ENCODE measurements around the gene EIF6.

The EIF6 gene

GRCh38 chr20:35293303-35294292 is 9.0 kb upstream of the EIF6 start:
- no peak for DNase-seq

GRCh38 chr20:35292504-35293285 is 8.1 kb upstream of the EIF6 start:
- DNase-seq = no peak

- DNase-seq = no peak
These were observed 7.3 kb upstream of the EIF6 start, which contains the start of gene FAM83C for GRCh38 chr20:35291654-35292503. FAM83C (minus strand) TSS chr20:35292425; CDS start chr20:35292304, 121 bp downstream.

- no peak for DNase-seq
These were observed 6.4 kb upstream of the EIF6 start for GRCh38 chr20:35290887-35291417.

GRCh38 chr20:35290186-35290886 is 5.8 kb upstream of the EIF6 start:
- no peak for DNase-seq

- no peak for DNase-seq
These were observed 3.9 kb upstream of the EIF6 start for GRCh38 chr20:35288325-35289060.

- no peak for DNase-seq
These were observed 3.1 kb upstream of the EIF6 start for GRCh38 chr20:35287509-35288324.

GRCh38 chr20:35286899-35287508 is 2.4 kb upstream of the EIF6 start:
- no peak for DNase-seq

- no peak for DNase-seq
These were observed 1.7 kb upstream of the EIF6 start for GRCh38 chr20:35286077-35286898.

- no peak for DNase-seq
These were observed 1.2 kb upstream of the EIF6 start for GRCh38 chr20:35285806-35286076.

GRCh38 chr20:35284992-35285805 is 627 bp upstream of the EIF6 start:
- DNase-seq = no peak

- no peak for DNase-seq
These were observed 918 bp downstream of the EIF6 start for GRCh38 chr20:35283441-35284266.

GRCh38 chr20:35281506-35282101 is 3.0 kb downstream of the EIF6 start:
- no peak for DNase-seq

- no peak for DNase-seq
These were observed 4.0 kb downstream of the EIF6 start for GRCh38 chr20:35280523-35280922.

- DNase-seq = no peak
These were observed 4.9 kb downstream of the EIF6 start for GRCh38 chr20:35279533-35280174.

- no peak for DNase-seq
These were observed 5.5 kb downstream of the EIF6 start for GRCh38 chr20:35279040-35279439.

All from midbrain (tissue), 1 donor.